Activated T-helper 1 cell treated with anti-CD3 and anti-CD28 coated beads, Interleukin-12 subunit alpha, Interleukin-12 subunit beta, Interleukin-2, Interleukin-4 antibody, amounts not matched to agents 30 ng/mL and 10 ng/mL and 1 ng/mL, durations not matched to agents 14 hours and 24 hours and 36 hours (primary cell): ENCODE measurements around the gene ASIC3. TPM values are rescaled to one million over a fixed set of nuclear protein-coding genes. Genes with fewer than 3 reads are reported as not detected.
A peak's percentile ranks its signal among the peaks of the same experiment; 100 is the strongest.
"Not testable (repeated sequence)": the region's sequence is repeated elsewhere in the genome, so short reads cannot be mapped to it uniquely, and the experiment has no call there.

Experiments
- DNase-seq: peaks from one replicate; pipeline ENCODE4 v3.0.0; 2021; ENCODE audit warnings: low spot score
- H3K27ac Mint-ChIP-seq: one replicate; pipeline ENCODE4 v1.8.0; 2021; ENCODE audit warnings: mild to moderate bottlenecking, mixed read lengths
- H3K27me3 Mint-ChIP-seq: one replicate; pipeline ENCODE4 v1.8.0; 2022; ENCODE audit warnings: mild to moderate bottlenecking, moderate library complexity, mixed read lengths; ENCODE audit not compliant: insufficient read depth
- H3K36me3 Mint-ChIP-seq: one replicate; pipeline ENCODE4 v1.8.0; 2021; ENCODE audit warnings: low read depth, mixed read lengths
- H3K4me1 Mint-ChIP-seq: one replicate; pipeline ENCODE4 v1.8.0; 2021; ENCODE audit warnings: low read depth, mixed read lengths
- H3K4me3 Mint-ChIP-seq: one replicate; pipeline ENCODE4 v1.8.0; 2021; ENCODE audit warnings: mild to moderate bottlenecking, moderate library complexity, mixed read lengths
- H3K9me3 Mint-ChIP-seq: one replicate; pipeline ENCODE4 v1.8.0; 2021; ENCODE audit warnings: mixed read lengths
- intact Hi-C: fragments of 100-400 bp; cut with micrococcal nuclease; formaldehyde crosslinking; loops from one replicate; pipeline ENCODE4 v1.15.1; 2024
- total RNA-seq: library from RNA; stranded (reverse); gene quantifications from 2 replicates; pipeline ENCODE4 v1.2.3, GENCODE V29; 2022

ASIC3 gene
- total RNA-seq, 1 donor from 2014 or later: 1.9 TPM

GRCh38 chr7:151040616-151041375, 7.5 kb upstream of the ASIC3 start:
- Mint-ChIP-seq H3K36me3 (peaks cover 4% of the 10 kb centered on the region), H3K4me1 (peaks cover 18% of the 10 kb centered on the region), H3K27ac (no peak overlapping the region), H3K9me3 (no peaks in the 10 kb centered on the region), H3K27me3 (no peaks in the 10 kb centered on the region), H3K4me3 (no peak overlapping the region)
- intact Hi-C loops: no loop called here
- DNase-seq: no peak

- H3K4me3 Mint-ChIP-seq, DNase-seq, H3K27me3 Mint-ChIP-seq, H3K36me3 Mint-ChIP-seq, H3K9me3 Mint-ChIP-seq, intact Hi-C loops, H3K27ac Mint-ChIP-seq: not testable (repeated sequence)
- peaks cover 17% of the 10 kb centered on the region for H3K4me1 Mint-ChIP-seq
Observed at GRCh38 chr7:151043449-151043848, 4.9 kb upstream of the ASIC3 start.

GRCh38 chr7:151043959-151044358, 4.4 kb upstream of the ASIC3 start:
- peaks cover 4% of the 10 kb centered on the region for H3K36me3 Mint-ChIP-seq
- no peak for DNase-seq
- intact Hi-C loops: no loop called here

GRCh38 chr7:151045262-151045661, 3.1 kb upstream of the ASIC3 start:
- Mint-ChIP-seq H3K27ac (no peak overlapping the region), H3K36me3 (peaks cover 2% of the 10 kb centered on the region), H3K4me3 (no peak overlapping the region), H3K9me3 (no peaks in the 10 kb centered on the region), H3K4me1 (no peaks in the 10 kb centered on the region), H3K27me3 (peaks cover 6% of the 10 kb centered on the region)
- intact Hi-C loops: no loop called here
- DNase-seq: no peak

More at GRCh38 chr7:151043959-151044358, 4.4 kb upstream of the ASIC3 start:
- Mint-ChIP-seq H3K9me3 (no peaks in the 10 kb centered on the region), H3K27ac (no peak overlapping the region), H3K27me3 (no peaks in the 10 kb centered on the region), H3K4me1 (peaks cover 12% of the 10 kb centered on the region), H3K4me3 (no peak overlapping the region)

- H3K4me3 Mint-ChIP-seq: no peak overlapping the region
- DNase-seq: no peak
- peaks cover 10% of the 10 kb centered on the region for H3K27me3 Mint-ChIP-seq
- H3K4me1 Mint-ChIP-seq: no peaks in the 10 kb centered on the region
- intact Hi-C loops: no loop called here
- no peak overlapping the region for H3K27ac Mint-ChIP-seq
- H3K36me3 Mint-ChIP-seq: peaks cover 2% of the 10 kb centered on the region
- no peaks in the 10 kb centered on the region for H3K9me3 Mint-ChIP-seq
Observed at GRCh38 chr7:151045967-151046366, 2.4 kb upstream of the ASIC3 start.

- peaks cover 2% of the 10 kb centered on the region for H3K36me3 Mint-ChIP-seq
- no peaks in the 10 kb centered on the region for H3K9me3 Mint-ChIP-seq
- no peaks in the 10 kb centered on the region for H3K4me1 Mint-ChIP-seq
- no peak overlapping the region for H3K4me3 Mint-ChIP-seq
- DNase-seq: no peak
- peaks cover 10% of the 10 kb centered on the region for H3K27me3 Mint-ChIP-seq
- no peak overlapping the region for H3K27ac Mint-ChIP-seq
- intact Hi-C loops: no loop called here
Observed at GRCh38 chr7:151046603-151047573, 1.4 kb upstream of the ASIC3 start.

GRCh38 chr7:151048911-151049463, 656 bp downstream of the ASIC3 start:
- intact Hi-C loops: no loop called here
- Mint-ChIP-seq H3K27ac (no peak overlapping the region), H3K9me3 (no peaks in the 10 kb centered on the region)

GRCh38 chr7:151051108-151051507, 2.8 kb downstream of the ASIC3 start:
- peaks cover 13% of the 10 kb centered on the region for H3K4me1 Mint-ChIP-seq
- H3K27me3 Mint-ChIP-seq: peaks cover 10% of the 10 kb centered on the region
- intact Hi-C loops: no loop called here
- no peak overlapping the region for H3K27ac Mint-ChIP-seq
- peak; percentile 58 for DNase-seq
- H3K9me3 Mint-ChIP-seq: no peaks in the 10 kb centered on the region
- peaks cover 5% of the 10 kb centered on the region for H3K36me3 Mint-ChIP-seq
- no peak overlapping the region for H3K4me3 Mint-ChIP-seq

More at GRCh38 chr7:151048911-151049463, 656 bp downstream of the ASIC3 start:
- Mint-ChIP-seq H3K4me1 (peaks cover 12% of the 10 kb centered on the region), H3K36me3 (peaks cover 7% of the 10 kb centered on the region), H3K4me3 (no peak overlapping the region), H3K27me3 (peaks cover 10% of the 10 kb centered on the region)
- DNase-seq: no peak

- peaks cover 5% of the 10 kb centered on the region for H3K36me3 Mint-ChIP-seq
- H3K4me3 Mint-ChIP-seq: no peak overlapping the region
- H3K27ac Mint-ChIP-seq: no peak overlapping the region
- intact Hi-C loops: no loop called here
- peaks cover 10% of the 10 kb centered on the region for H3K27me3 Mint-ChIP-seq
- DNase-seq: no peak
- peaks cover 29% of the 10 kb centered on the region for H3K4me1 Mint-ChIP-seq
- H3K9me3 Mint-ChIP-seq: no peaks in the 10 kb centered on the region
Observed at GRCh38 chr7:151053096-151053495, 4.8 kb downstream of the ASIC3 start.

- Mint-ChIP-seq H3K27me3 (peaks cover 10% of the 10 kb centered on the region), H3K27ac (no peak overlapping the region), H3K9me3 (no peaks in the 10 kb centered on the region), H3K36me3 (peaks cover 5% of the 10 kb centered on the region), H3K4me1 (peaks cover 33% of the 10 kb centered on the region), H3K4me3 (no peak overlapping the region)
- DNase-seq: no peak
- intact Hi-C loops: no loop called here
Observed at GRCh38 chr7:151053751-151054150, 5.4 kb downstream of the ASIC3 start.

- intact Hi-C loops: no loop called here
- Mint-ChIP-seq H3K36me3 (peaks cover 5% of the 10 kb centered on the region), H3K9me3 (no peaks in the 10 kb centered on the region), H3K4me3 (peak overlapping the region; percentile 93), H3K4me1 (peaks cover 49% of the 10 kb centered on the region), H3K27me3 (no peaks in the 10 kb centered on the region), H3K27ac (no peak overlapping the region)
- no peak for DNase-seq
Observed at GRCh38 chr7:151056283-151056665, 7.9 kb downstream of the ASIC3 start.

GRCh38 chr7:151056666-151057505, 8.6 kb downstream of the ASIC3 start:
- no peak for DNase-seq
- Mint-ChIP-seq H3K27ac (peak overlapping the region; percentile 92), H3K4me3 (peak overlapping the region; percentile 93), H3K9me3 (no peaks in the 10 kb centered on the region), H3K36me3 (peaks cover 5% of the 10 kb centered on the region), H3K4me1 (peaks cover 55% of the 10 kb centered on the region), H3K27me3 (no peaks in the 10 kb centered on the region)
- intact Hi-C loops: loop anchor here (1.0 kb wide), 1 partner anchor 49 kb away; no protein-coding TSS in a partner anchor
